A673 (cell line): ENCODE data around the gene USP53.

Experiments
- EZH2 ChIP-seq: fragments of 200-600 bp; sonication (generic); IDR thresholded peaks from 2 replicates; pipeline ENCODE4 v1.6.1; 2017; ENCODE audit warnings: borderline replicate concordance, low read depth, mild to moderate bottlenecking, mixed read lengths, antibody characterized with exemption, low read length; ENCODE audit not compliant: poor library complexity, severe bottlenecking
- TF ChIP-seq, protein P1 (sequence below): fragments of 300-800, 200-600 bp; sonication (generic); conservative IDR thresholded peaks from 2 replicates; pipeline ENCODE4 v1.5.1; 2017; ENCODE audit warnings: low read depth, mild to moderate bottlenecking, antibody characterized with exemption, low read length, moderate library complexity, mixed read lengths

DNA sequence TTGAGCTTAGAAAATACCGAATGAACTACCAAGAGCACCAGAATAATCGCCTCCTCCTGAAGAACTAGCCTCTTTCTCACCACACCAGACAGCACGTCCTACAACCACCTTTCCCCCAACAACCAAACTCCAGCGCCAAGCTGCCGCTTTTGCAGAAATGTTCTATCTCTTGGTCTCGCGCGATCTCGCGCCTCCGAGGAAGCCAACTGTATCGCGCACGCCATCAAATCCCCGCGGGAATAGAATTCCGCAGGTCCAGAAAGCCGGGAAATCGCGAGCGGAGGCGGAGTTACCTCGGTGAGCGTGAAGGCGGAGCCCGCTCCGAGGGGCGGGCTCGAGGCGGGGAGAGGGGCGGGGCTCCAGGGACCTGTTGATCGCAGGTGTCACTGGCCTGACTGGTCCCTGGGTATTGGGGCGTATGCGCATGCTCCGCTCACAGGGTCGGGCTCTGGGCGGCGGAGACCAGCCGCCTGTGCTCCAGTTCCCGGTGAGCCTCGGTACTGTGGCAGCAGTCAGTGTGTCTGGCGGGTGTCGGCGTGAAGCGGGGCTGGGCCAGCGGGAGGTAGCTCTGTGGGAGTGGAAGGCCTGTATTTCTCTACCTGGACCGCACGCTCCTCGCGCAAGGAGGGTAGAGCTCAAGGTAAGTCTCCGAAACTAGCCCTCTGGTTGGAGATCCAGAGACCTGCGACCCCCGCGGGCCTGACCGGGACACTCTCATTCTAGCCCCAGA lies at the start of gene USP53:
- TF ChIP-seq, protein P1, sequence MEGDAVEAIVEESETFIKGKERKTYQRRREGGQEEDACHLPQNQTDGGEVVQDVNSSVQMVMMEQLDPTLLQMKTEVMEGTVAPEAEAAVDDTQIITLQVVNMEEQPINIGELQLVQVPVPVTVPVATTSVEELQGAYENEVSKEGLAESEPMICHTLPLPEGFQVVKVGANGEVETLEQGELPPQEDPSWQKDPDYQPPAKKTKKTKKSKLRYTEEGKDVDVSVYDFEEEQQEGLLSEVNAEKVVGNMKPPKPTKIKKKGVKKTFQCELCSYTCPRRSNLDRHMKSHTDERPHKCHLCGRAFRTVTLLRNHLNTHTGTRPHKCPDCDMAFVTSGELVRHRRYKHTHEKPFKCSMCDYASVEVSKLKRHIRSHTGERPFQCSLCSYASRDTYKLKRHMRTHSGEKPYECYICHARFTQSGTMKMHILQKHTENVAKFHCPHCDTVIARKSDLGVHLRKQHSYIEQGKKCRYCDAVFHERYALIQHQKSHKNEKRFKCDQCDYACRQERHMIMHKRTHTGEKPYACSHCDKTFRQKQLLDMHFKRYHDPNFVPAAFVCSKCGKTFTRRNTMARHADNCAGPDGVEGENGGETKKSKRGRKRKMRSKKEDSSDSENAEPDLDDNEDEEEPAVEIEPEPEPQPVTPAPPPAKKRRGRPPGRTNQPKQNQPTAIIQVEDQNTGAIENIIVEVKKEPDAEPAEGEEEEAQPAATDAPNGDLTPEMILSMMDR = no peak
- no peak for TF ChIP-seq EZH2
